ENCODE data around the gene ASAP3.

DNA sequence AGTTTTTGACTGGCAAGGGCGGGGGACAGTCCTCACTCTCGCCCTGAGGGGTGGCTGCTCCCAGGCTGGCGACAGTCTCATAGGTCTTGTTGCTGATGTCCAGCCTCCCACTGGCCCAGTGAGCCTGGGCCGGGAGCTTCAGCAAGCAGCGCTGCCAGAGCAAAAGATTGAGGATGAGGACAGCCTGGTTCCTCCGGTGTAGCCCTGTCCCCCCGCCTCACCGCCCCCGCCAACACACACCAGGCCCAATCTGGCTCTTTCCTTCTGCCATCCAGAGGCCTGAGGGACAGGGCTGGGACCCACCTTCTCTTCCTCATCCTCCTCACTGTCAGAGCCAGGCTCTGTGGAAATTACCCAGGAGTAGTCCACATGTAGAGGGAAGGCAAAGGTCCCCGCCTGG, 50.9 kb downstream of the ASAP3 start:
- TF ChIP-seq, protein P1, sequence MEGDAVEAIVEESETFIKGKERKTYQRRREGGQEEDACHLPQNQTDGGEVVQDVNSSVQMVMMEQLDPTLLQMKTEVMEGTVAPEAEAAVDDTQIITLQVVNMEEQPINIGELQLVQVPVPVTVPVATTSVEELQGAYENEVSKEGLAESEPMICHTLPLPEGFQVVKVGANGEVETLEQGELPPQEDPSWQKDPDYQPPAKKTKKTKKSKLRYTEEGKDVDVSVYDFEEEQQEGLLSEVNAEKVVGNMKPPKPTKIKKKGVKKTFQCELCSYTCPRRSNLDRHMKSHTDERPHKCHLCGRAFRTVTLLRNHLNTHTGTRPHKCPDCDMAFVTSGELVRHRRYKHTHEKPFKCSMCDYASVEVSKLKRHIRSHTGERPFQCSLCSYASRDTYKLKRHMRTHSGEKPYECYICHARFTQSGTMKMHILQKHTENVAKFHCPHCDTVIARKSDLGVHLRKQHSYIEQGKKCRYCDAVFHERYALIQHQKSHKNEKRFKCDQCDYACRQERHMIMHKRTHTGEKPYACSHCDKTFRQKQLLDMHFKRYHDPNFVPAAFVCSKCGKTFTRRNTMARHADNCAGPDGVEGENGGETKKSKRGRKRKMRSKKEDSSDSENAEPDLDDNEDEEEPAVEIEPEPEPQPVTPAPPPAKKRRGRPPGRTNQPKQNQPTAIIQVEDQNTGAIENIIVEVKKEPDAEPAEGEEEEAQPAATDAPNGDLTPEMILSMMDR (IDR thresholded peaks at IDR 0.05): no peak
- TF ChIP-seq ZFX (IDR thresholded peaks at IDR 0.05; ENCODE audit: borderline replicate concordance): no peak
